Stromal cell of bone marrow (primary cell): Measurements from ENCODE around the gene PRSS33.

ENCODE experiments used
- DNase-seq: peaks from one replicate; pipeline ENCODE4 v3.0.0-alpha.2; 2012; ENCODE audit warnings: low read depth

The PRSS33 gene

DNA sequence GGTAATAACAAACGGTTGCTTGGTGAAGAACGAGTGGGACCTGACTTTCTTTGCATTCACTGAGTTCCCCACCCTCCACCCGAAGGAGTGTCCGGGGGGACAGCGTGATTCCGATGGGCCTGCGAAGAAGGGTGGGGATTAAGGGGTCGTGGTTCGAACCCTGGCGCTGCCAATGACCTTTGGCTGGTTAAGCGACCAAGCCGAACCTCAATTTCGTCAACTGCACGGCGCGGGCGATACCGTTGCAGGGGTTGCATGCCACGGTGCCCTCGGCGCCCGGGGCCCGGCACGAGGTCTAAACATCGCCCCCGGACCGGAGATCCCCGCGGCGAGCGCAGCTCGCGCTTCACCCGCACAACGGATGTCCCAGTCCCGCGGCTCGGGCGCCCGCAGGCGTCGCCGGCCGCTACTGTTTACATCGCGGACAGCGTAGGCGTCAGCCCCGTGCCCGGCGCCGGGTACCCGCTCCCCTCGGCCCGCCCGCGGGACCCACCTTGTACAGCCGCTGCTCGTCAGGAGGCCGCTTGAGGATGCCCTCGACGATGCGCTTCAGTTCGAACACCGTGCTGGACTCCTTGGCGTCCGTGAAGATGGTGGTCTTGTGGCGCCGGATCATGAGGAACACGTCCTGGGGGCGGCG lies 10.7 kb downstream of the PRSS33 start:
- no peak for DNase-seq

DNA sequence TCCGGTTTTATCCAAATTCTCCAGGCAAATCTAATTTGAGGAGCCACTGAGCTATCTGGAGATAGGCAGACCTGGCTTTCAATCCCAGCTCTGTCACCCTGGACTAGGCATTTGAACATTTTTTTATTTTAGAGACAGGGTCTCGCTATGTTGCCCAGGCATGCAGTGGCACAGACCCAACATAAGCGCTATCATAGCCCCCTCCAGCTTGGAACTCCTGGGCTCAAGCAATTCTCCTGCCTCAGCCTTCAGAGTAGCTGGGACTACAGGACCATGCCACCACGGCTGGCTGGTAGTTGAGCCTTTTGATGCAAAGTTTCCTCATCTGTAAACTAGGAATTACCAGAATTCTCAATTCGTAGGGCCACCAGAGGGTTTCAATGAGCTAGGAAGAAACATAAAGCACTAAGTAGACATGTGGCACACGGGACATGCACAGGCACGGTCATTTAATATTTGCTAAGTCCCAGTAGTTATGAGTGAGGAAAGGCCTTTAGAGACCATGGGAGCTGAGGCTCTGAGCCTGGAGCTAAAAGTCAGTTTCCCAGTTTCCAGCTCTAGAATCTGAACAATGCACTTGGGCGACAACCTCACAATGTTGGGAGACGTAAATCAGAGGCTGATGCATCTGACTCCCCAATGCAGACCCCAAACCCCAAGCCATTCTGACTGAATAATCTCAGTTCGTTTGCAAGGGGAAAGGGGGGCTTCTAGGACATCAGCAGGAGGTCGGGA lies 11.4 kb downstream of the PRSS33 start:
- no peak for DNase-seq

DNA sequence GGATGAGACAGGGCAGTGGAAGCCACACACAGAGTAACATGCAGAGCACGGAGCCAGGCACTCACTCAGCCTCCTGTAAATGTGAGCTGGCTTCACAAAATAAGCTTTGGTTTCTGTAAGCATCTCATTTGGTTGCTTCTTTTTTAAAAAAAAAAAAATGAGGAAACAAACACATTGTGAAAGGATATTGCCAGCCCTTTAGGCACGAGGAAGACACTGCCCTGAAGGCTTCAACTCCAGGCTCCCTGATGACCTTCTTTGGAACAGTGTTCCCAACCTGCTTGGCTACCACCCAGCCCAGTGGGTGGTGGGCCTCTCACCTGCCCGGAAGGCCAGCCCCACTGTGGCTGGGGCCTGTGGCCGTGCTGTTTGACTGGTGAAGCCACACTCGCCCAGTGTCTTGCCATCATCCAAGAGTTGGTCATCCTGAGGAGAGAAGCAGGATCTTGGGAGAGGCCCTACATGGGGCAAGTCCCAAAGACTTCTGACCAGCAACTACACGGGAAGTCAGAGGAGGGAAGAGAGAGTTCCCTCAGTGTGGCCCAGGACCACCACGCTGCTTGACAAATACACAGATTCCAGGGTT lies 12.1 kb downstream of the PRSS33 start:
- DNase-seq = no peak

DNA sequence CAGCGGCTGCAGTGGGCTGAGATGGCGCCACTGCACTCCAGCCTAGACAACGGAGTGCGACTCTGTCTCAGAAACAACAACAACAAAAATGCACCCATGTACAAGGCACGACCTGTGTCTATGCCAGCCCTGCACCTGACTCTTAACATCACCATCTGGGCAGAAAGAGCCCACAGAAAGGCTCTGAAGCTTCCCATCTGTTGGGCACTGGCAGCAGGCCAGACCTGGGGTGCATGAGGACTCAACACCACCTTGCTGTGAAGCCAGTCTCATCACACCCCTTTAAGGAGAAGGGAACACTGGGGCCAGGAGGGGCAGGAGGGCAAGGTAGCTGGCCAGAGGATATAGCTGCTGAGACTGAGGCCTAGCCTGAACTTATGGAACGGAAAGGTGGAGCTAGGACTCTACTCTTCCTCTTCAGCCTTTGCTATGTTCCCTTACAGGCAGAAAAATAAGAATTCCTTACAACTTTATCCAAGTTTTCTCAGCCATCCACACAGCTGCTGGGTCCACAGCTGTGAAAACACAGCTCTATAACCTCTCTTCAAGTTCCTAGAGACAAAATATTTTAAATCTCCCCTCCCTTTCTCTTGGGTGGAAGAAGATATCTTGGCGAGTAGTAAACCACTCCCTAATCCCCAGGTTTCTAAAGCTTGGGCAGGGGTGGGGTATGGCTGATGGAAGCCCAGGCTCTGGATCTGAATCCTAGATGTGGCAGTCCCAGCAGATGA lies 13.0 kb downstream of the PRSS33 start:
- DNase-seq = no peak

DNA sequence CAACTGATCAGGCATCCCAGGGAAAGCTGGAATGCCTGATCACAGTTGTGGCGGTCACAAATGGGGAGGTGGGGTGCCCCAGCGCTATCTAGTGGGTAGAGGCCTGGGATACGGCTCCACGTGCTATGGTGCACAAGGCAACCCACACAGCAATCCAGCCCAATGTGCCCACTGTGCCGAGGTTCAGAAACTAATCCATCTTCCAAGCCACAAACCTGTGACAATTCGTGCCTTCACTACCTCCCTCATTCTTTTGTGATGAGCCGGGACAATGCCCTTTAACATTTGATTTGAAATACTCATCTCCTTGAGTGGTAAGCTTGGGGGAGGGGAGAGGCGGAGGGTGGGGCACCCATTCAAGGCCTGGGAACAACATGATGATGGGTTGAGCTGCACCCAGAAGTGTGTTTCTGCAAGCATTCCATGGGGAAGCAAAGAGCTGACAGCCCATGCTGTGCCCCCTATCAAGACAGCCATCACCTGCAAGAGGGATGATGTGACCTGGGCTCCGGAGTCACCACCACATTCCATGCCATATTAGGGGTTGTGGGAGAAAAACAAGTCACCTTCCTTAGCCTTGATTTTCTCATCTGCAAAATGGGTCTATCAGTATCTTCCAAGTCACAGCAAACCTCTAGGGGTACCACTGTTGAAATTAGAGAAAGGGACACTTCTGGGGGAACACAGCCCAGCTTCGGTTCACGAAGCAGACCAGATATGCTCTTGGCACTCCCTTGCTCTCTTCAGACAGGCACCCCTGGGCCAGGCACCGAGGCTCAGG lies 14.0 kb downstream of the PRSS33 start:
- DNase-seq = no peak

DNA sequence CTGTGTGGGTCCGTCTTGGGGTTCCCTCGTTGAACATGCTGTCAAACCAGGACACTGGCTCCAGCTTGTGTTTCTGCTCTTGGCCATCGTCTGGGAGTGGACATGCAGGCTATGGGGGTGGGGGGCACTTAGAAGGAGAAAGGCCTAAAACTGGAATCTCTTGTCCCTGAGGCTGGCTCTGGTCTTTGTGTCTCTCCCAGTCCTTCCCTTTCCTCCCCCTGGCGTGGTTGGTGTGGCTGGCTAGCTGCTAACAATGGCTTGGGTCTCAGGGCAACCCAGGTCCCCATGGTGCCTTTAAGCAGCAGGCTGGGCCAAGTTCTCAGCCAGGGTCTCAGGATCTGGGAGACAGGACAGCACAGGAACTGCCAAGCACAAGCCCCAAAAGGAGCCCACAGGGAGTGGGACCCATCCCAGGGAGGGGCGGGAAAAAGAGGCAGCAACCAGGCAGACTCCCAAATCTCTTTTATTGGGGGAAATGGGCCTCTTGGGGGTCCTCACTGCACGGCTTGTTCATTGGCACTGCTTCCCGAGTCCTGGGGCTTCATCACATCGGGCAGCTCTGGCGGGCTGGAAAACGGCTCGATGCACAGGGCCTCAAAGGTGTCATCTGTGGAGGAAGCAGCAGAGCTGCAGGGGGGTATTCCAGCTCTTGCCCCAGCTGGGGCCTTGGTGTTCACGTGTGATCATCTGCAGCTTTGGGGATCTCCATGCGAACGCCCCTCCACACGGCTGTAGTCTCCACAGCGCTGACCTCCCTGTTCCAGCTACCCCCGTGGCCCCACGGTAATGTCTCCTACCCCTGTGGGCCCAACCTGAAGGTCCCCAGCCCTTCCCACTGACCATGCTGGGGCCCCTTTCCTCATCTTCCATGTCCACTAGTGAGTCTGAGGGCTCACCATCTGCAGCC lies 15.6 kb downstream of the PRSS33 start:
- no peak for DNase-seq

DNA sequence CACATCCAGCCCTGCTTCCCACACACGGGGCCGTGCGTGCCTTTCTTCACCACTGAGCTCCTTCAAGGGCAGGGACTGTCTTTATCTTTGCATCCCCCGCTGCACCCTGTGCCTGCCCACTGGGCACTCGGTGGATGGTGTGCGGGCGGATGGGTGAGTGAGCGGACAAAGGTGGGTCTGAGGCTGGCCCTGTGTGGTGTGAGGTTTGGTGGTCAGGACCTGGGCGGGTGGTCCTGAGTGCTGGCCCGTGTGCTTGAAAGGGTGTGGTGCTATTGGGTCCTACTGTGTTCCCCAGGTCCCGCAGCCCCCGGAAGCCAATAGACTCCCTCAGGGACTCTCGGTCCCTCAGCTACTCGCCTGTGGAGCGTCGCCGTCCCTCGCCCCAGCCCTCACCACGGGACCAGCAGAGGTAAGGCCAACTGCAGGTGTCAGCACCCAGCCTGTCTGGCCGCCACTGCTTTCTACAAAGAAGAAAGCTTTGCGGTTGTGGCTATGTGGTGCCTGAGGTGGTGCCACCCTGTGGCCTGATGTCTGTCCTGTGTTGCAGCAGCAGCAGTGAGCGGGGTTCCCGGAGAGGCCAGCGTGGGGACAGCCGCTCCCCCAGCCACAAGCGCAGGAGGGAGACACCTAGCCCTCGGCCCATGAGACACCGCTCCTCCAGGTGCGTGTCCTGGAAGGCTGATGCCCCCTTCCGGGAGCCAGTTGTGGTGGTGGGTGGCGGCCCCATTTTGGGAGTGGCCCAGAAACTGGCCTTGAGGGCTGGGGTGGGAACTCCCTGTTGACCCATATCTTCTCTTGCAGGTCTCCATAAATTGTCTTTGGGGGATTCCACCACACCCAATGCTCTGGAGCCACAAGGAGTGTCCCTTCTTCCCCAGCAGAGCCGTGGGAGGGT lies 17.1 kb downstream of the PRSS33 start:
- no peak for DNase-seq

DNA sequence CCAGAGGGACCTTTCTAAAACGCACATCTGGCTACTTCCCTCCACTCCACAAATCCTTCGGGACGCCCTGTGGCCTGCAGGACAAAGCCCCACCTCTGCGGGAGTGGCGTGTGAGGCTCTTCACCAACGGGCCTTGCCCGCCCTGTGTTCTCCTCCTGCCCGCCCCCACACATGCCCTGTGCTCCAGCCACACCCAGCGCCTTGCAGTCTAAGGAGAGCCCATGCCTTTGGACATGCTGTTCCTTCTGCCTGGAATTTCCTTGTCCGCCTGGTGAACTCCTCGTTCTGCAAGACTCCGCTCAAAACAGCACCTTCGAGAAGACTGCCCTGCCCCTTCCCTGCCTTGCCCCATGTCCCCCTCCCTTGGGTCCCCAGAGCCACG lies 17.7 kb downstream of the PRSS33 start:
- DNase-seq = no peak

DNA sequence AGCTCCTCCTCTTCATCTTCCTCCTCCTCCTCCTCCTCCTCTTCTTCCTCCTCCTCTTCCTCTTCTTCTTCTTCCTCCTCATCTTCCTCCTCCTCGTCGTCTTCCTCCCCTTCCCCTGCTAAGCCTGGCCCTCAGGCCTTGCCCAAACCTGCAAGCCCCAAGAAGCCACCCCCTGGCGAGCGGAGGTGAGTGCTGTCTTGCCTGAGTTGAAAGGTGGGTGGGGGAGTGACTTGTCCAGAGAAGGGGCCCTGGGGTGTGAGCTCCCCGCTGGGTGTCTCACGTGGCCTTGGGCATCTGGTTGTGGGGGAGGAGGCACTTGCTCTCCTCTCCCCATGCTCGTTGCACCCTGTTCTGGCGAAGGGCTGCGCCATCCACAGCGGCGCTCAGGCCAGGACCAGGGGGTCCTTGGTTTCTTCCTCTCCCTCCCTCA lies 18.2 kb downstream of the PRSS33 start:
- no peak for DNase-seq

DNA sequence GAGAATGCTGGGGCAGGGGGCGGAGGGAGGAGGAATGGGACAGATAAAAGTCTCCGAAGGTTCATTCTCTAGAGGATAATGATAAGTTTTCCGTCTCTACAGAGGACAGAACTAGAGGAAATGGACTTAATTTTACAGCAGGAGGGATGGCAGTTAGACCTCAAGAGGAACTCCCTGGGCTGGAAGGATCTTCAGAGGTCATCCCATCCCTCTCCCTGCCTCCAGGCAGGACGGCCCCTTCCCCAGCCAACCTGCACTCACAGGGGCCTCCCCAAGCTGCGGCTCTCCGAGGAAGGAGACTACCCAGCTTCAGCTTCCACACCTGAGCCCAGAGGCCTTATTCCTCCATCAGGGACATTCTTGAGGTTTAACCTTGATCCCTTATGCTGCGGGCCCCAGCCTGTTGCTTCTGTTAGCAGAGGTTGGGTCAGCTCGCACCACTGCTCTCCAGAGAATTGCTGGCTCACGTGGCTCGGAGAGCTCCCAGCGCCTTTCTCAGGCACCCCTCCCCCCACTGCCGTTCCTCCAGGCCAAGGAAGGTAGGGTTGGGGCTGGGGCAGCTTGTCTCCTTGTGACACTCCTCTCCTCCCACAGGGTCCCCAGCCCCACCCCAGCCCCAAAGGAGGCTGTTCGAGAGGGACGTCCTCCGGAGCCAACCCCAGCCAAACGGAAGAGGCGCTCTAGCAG lies 18.8 kb downstream of the PRSS33 start:
- no peak for DNase-seq

DNA sequence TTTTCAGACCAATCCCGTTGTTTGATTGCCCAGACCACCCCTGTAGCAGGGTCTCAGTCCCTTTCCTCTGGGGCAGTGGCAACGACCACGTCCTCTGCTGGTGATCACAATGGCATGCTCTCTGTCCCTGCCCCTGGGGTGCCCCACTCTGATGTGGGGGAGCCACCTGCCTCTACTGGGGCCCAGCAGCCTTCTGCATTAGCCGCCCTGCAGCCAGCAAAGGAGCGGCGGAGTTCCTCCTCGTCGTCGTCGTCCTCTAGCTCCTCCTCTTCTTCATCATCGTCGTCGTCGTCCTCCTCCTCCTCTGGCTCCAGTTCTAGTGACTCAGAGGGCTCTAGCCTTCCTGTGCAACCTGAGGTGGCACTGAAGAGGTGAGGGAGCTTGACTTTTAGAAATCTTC lies 19.5 kb downstream of the PRSS33 start:
- DNase-seq = no peak

DNA sequence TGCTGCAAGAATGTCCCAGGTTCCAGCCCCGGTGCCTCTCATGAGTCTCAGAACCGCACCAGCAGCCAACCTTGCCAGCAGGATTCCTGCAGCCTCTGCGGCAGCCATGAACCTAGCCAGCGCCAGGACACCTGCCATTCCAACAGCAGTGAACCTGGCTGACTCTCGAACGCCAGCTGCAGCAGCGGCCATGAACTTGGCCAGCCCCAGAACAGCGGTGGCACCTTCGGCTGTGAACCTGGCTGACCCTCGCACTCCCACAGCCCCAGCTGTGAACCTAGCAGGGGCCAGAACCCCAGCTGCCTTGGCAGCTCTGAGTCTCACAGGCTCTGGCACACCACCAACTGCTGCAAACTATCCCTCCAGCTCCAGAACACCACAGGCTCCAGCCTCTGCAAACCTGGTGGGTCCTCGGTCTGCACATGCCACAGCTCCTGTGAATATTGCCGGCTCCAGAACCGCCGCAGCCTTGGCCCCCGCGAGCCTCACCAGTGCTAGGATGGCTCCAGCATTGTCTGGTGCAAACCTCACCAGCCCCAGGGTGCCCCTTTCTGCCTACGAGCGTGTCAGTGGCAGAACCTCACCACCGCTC lies 20.1 kb downstream of the PRSS33 start:
- no peak for DNase-seq

DNA sequence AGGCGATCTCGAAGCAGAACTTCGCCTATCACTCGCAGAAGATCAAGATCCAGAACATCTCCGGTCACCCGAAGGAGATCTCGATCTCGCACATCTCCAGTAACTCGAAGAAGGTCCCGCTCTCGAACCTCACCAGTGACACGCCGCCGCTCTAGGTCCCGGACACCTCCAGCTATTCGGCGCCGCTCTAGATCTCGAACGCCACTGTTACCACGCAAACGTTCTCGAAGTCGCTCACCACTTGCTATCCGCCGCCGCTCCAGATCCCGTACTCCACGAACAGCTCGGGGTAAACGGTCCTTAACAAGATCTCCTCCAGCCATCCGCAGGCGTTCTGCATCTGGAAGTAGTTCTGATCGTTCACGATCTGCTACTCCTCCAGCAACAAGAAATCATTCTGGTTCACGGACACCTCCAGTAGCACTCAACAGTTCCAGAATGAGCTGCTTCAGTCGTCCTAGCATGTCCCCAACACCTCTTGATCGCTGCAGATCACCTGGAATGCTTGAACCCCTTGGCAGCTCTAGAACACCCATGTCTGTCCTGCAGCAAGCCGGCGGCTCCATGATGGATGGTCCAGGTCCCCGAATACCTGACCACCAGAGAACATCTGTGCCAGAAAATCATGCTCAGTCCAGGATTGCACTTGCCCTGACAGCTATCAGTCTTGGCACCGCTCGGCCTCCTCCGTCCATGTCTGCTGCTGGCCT lies 20.8 kb downstream of the PRSS33 start:
- no peak for DNase-seq

DNA sequence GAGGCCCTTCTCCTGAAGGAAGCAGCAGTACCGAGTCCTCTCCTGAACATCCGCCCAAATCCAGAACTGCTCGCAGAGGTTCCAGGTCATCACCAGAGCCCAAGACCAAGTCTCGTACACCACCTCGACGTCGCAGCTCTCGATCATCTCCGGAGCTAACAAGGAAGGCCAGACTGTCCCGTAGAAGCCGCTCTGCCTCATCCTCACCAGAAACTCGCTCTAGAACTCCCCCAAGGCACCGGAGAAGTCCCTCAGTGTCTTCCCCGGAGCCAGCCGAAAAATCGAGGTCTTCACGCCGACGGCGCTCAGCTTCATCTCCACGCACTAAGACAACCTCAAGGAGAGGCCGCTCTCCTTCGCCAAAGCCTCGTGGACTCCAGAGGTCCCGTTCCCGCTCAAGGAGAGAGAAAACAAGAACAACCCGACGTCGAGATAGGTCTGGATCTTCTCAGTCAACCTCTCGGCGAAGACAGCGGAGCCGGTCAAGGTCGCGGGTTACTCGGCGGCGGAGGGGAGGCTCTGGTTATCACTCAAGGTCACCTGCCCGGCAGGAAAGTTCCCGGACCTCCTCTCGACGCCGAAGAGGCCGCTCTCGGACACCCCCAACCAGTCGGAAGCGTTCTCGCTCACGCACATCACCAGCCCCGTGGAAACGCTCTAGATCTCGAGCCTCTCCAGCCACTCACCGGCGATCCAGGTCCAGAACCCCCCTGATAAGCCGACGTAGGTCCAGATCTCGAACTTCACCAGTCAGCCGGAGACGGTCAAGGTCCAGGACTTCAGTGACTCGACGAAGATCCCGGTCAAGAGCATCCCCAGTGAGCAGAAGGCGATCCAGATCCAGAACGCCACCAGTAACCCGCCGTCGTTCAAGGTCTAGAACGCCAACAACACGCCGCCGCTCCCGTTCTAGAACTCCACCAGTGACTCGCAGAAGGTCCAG lies 21.6 kb downstream of the PRSS33 start:
- no peak for DNase-seq

DNA sequence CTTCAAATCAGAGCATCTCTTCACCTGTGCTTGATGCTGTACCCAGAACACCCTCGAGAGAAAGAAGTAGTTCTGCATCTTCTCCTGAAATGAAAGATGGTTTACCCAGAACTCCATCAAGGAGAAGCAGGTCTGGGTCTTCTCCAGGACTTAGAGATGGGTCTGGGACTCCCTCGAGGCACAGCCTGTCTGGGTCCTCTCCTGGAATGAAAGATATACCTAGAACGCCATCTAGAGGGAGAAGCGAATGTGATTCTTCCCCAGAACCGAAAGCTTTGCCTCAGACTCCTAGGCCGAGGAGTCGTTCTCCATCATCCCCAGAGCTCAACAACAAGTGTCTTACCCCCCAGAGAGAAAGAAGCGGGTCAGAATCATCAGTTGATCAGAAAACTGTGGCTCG lies 22.6 kb downstream of the PRSS33 start:
- no peak for DNase-seq

DNA sequence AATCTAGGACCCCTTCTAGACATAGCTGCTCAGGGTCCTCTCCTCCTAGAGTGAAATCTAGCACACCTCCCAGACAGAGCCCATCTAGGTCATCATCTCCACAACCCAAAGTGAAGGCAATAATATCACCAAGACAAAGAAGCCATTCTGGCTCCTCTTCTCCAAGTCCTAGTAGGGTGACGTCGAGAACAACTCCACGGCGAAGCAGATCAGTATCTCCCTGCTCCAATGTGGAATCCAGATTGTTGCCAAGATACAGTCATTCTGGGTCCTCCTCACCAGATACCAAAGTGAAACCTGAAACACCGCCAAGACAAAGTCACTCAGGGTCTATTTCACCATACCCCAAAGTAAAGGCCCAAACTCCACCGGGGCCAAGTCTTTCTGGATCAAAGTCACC lies 24.2 kb downstream of the PRSS33 start:
- DNase-seq = no peak

DNA sequence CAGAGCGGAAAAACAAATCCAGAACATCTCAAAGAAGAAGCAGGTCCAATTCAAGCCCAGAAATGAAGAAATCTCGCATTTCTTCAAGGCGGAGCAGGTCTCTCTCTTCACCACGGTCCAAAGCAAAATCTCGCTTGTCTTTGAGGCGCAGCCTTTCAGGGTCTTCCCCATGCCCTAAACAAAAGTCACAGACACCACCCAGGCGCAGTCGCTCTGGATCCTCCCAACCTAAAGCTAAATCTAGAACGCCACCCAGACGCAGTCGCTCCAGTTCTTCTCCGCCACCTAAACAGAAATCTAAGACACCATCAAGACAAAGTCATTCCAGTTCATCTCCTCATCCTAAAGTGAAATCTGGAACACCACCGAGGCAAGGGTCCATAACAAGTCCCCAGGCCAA lies 24.6 kb downstream of the PRSS33 start:
- DNase-seq = no peak
